ENCODE results near the gene DNAJC19.
"Not testable (repeated sequence)": the region's sequence is repeated elsewhere in the genome, so short reads cannot be mapped to it uniquely, and the experiment has no call there.

The DNAJC19 gene

GRCh38 chr3:180989291-180990163 is at the start of gene DNAJC19:
Gene DNAJC19, minus strand, starts transcription at chr3:180989736. Its CDS starts 134 bp downstream, at chr3:180989602.
- peak; percentile 99 for DNase-seq

DNA sequence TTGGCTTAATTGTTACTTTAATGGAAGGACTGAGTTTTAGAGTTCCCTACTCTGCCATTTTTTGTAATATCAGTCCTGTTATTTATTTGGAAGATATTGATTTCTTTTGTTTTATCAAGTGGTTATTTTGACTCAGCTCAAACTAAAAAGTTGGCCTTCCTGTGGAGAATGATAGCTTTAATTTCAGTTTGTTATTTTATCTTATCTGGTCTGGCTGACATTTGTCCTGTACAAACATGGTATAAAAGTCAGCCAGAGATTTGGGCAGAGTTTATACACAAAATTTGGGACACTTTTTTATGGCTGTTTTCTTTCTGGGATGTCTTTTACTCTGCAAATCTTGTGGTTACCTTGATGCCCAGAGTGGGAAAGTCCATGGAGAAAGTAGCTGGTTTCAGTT is 41.4 kb upstream of the DNAJC19 start:
- DNase-seq = no peak

DNA sequence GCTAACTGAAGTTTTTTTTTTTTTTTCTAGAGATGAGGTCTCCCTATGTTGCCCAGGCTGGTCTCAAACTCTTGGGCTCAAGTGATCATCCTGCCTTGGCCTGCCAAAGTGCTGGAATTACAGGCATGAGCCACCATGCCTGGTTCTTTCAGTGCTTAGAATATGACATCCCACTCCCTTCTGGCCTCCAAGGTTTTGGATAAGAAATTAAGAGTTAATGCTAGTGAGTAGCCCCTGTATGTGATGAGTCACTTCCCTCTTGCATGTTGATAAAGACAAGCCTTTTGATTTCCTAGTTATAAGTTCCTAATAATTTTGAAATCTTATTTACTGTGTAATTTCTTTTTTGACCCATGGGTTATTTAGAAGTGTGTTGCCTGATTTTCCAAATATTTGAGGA is 35.7 kb upstream of the DNAJC19 start:
- no peak for DNase-seq

- peak in 1 of 2 experiments; percentile 18 for DNase-seq
Observed at GRCh38 chr3:181017690-181018089, 28.2 kb upstream of the DNAJC19 start.

GRCh38 chr3:181009225-181009624 is 19.7 kb upstream of the DNAJC19 start:
- no peak for DNase-seq

DNA sequence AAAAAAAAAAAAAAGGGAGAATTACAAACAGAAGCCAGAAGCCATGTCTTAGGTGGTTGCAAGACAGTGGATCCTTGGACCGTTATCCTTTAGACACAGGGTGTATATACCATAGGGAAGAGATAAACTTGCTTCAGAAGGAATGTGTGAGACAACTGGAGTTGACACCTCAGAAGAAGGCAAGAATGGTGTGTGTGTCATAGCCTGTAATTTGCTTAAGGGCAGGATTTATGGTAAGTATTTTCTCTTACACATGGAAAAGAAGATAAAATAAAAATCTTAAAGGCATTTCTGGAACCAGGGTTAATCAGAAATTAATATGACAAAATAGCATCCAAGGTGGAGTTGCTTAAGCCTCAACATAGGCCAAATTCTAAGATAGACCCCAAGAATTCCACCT is 19.3 kb upstream of the DNAJC19 start:
- DNase-seq = no peak

DNA sequence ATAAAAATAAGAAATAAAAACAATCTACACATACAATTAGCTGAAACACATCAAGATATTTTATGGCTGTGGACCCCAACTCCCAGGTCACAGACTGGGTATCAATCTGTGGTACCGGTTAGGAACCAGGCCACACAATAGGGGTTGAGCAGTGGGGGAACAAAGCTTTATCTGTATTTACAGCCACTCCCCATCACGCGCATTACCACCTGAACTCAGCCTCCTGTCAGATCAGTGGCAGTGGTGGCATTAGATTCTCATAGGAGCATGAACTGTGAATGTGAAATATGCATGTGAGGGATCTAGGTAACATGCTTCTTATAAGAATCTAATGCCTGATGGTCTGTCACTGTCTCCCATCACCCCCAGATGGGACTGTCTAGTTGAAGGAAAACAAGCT is 17.7 kb upstream of the DNAJC19 start:
- no peak for DNase-seq

DNA sequence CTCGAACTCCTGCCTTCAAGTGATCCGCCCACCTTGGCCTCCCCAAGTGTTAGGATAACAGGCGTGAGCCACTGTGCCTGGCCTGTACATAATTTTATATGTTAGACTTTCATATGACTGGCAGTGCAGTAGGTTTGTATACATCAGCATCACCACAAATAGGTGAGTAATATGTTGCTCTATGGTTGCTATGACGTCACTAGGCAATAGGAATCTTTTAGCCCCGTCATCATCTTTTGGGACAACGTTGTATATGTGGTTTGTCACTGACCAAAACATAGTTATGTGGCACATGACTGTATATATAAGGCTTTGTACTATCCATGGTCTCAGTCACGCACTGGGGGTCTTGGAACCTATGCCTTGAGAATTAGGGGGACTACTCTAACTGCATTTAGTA is 17.0 kb upstream of the DNAJC19 start:
- no peak for DNase-seq

DNA sequence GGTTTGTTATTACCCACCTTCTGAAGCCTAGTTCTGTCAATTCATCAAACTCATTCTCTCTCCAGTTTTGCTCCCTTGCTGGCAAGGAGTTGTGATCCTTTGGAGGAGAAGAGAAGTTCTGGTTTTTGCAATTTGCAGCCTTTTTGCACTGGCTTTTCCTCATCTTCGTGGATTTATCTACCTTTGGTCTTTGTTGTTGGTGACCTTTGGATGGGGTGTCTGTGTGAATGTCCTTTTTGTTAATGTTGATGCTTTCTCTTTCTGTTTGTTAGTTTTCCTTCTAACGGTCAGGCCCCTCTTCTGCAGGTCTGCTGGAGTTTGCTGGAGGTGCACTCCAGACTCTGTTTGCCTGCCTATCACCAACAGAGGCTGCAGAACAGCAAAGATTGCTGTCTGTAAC is 13.9 kb upstream of the DNAJC19 start:
- DNase-seq = not testable (repeated sequence)

DNA sequence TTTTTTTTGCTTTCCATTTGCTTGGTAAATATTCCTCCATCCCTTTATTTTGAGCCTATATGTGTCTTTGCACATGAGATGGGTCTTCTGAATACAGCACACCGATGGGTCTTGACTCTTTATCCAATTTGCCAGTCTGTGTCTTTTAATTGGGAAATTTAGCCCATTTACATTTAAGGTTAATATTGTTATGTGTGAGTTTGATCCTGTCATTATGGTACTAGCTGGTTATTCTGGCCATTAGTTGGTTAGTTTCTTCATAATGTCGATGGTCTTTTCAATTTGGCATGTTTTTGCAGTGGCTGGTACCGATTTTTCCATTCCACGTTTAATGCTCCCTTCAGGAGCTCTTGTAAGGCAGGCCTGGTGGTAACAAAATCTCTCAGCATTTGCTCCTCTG is 12.8 kb upstream of the DNAJC19 start:
- not testable (repeated sequence) for DNase-seq

GRCh38 chr3:180996415-180996932 is 6.9 kb upstream of the DNAJC19 start:
- no peak for DNase-seq

DNA sequence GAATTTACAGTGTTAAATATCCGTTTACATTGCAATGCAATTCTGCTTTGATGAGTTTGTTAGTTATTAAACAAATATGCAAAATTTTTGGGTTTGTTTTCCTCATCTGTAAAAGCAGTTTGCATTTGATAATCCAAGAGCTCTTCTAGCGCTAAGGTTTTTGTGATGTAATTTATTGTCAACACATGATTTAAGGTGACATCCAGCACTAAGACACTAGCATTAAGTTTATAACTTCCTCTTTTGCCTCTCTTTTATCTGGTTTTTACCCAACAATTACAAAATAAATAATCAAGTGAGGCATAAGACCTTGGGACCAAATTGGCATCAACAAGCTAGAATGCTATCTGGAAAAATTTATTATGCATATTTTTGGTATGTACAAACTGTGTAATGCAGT is 969 bp upstream of the DNAJC19 start:
- DNase-seq = peak; percentile 7 to 31

GRCh38 chr3:180987344-180987743 is 2.2 kb downstream of the DNAJC19 start:
- DNase-seq = no peak

DNA sequence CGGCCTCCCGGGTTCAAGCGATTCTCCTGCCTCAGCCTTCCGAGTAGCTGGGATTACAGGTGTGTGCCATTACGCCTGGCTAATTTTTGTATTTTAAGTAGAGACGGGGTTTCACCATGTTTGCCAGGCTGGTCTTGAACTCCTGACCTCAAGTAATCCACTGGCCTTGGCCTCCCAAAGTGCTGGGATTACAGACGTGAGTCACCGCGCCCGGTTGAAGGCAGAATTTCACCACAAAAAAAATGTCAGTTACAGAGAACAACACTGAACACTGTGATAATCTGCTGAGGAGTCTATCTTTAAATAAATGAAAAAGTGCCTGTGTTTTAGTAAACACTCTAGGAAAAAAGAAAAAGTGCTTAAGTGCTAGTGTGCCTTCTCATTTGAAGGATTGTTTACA is 3.2 kb downstream of the DNAJC19 start:
- DNase-seq = not testable (repeated sequence)

DNA sequence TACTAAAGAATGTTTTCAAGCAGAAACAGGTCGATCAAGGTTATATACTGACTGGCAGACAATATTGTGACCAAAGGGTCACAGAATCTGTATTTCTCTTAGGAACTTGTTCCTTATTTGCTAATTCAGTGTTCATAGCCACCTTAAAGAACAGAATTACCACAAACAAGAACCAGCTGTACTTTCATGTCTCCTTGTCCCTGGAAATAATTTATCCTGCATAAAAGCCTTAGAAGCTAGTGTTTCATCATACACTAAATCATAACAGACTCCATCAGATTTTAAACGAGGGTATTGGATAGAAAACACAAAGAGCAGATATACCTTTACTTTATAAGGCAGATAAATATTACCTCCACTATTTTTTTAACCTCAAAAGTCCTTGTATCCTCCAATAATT is 6.4 kb downstream of the DNAJC19 start:
- DNase-seq = no peak

DNA sequence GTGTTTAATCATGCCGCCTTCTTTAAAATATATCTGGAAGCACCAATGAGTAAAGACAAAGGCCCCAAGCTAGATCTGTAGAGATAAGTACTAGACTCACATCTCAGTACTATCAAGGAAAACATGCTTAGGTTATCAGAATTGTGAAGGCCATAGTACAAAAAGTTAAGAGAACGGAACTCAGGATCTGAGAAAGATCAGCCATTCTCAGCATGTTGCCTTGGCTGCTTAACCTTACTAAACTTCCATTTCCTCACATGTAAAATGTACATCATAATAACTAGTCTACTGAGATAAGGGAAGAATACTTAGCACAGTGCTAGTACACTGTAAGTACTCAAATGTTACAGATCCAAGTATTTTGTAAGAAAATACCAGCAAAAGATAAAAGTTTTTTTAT is 7.6 kb downstream of the DNAJC19 start:
- no peak for DNase-seq

DNA sequence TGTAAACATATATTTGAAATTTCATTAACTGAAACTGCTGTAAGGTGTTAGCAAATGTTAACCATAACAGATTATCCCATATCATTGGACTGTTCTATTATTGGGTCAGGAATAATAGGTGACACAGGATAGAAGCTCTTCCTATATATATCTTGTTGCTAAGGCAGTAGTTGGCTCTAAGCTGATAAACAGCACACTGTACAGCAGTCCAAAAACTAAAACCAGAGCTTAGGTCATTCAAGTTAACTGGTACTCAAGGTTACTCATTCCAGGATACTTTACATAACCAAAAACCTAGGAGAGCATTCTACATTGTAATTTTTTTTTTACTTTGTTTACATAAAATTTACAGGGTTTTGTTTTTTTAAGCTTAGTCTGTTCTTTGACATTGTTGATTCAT is 8.9 kb downstream of the DNAJC19 start:
- no peak for DNase-seq

DNA sequence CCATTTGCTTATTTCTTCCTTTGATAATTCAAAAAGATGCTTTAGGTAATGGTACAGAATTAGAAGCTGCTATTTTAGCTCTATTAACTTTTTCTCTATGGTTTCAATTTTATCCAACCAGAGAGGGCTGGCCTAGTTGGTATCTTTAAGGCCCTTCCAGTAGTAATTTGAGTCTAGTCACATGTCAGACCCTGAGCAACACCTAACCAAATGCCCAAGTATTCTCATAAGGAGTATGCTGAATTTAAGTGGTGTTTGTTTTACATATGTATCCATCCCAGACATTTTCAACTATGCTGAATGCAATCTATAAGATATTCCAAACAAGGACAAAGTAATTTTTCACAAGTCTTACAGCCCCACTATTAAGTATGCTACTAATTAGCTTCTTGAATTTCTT is 9.6 kb downstream of the DNAJC19 start:
- DNase-seq = no peak

DNA sequence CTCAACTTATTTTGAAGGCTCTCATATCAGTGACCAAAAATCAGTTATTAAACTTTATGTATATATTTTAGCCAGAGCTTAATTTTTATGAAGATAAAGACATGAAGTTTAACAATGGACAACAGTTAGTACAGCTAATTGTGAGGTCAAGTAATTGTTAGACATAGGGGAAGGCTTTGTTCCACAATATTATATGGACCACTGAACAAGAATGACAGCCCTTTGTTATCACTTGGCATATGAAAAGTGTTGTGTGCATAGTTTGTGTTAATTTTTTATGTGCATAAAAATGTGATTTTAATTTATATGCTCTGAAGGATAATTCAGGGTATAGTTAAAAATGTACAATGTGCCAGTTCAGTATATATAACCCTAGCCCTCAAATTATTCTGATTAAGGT is 12.0 kb downstream of the DNAJC19 start:
- DNase-seq = no peak

GRCh38 chr3:180974286-180974685 is 15.2 kb downstream of the DNAJC19 start:
- no peak for DNase-seq

DNA sequence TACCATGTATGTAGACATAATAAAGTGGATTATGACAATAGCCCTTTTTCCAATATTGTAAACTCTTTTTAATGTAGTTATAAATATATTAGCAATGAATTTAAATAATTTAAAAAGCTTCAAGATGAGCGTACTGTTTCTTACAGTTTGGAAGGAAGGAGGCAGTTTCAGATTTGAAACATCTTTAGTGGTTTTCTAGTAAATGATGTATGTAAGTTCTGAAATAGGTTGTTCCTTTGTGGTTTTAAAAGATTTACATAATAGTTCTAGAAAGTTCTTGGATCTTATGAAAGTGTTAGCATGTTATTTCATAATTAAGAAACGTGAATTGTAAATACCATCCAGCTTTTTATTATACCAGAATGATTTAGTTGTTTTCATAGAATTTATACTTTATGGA is 16.0 kb downstream of the DNAJC19 start:
- no peak for DNase-seq

DNA sequence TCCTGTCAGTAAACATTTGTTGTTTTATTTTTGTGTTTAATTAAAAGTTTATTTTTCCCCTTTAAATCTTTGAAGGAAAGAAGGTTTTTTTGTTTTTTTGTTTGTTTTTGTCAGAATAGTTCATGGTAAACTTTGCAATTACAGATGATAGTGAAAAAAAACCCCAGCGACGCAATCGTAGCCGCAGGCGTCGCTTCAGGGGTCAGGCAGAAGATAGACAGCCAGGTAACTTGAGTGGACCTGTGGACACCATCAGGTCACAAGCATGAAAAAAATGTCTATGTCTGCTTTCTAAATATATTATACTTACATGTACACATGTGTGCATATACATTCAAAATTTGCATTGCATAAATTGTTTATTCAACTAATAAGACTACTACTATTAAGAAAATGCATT is 18.6 kb downstream of the DNAJC19 start:
- no peak for DNase-seq

DNA sequence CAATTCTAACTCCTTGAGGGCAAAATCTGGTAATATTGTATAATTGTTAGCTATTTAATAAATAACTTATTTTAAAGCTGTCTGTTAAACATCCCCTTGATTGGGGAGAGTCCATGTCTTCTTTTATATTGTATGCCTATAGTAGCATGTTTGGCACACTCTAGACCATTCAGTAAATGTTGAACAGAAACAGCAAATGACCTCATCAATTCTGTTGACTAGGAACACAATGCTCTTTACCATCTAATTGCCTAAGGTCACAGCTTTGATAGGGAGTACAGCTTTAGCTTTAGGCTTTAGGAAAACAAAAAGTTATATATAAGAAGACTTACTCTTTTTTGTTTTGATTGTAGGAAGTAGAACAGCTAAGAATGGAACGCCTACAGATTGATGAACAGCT is 27.0 kb downstream of the DNAJC19 start:
- peak in 1 of 2 experiments; percentile 8 for DNase-seq

DNA sequence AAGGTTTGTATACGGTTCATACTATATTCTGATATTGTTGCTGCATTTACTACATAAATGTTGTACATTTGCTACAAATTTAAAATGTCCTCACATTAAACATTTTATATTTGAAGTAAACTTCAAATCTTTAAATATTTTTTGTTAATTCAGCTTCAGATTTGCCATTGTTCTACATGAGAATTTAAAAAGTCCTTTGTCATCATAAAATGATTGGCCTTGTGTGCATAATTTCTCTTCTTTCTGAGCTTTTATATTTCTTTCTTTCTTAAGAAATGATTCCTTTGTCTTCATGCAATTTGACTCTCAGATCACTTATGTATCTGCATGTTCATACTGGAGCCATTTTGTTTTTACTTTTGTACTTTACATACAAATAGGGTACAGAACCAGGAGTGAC is 28.0 kb downstream of the DNAJC19 start:
- DNase-seq = no peak

DNA sequence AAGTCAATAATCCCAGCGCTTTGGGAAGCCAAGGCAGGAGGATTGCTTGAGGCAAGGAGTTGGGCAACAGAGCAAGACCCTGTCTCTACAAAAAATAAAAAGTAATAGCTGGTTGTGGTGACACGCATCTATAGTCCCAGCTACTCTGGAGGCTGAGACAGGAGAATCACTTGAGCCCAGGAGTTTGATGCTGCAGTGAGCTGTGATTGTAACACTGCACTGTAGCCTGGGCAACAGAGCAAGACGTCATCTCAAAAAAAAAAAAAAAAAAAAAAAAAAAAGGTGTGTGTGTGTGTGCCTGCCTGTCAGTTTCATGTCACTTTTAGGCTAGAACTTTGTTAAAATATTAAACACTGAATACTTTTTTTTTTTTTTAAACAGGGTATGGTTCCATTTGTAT is 28.4 kb downstream of the DNAJC19 start:
- no peak for DNase-seq
